IMR-90 (cell line): Measurements from ENCODE around the gene SLC6A11. TPM values are rescaled to one million over a fixed set of nuclear protein-coding genes. Genes with fewer than 3 reads are reported as not detected.

Experiments used
- ATAC-seq: fragments of 200-7000 bp; cut with Tn5 transposase; 2 replicates; pipeline ENCODE4 v1.9.1; 2020; ENCODE audit warnings: low read depth, mild to moderate bottlenecking, moderate library complexity
- BruUV-seq: library from RNA; stranded (reverse); fragments of 400-500 nt; replicated peaks from 2 replicates; lab custom pipeline; 2021; lab: Mats Ljungman, UMichigan
- CTCF ChIA-PET: fragments of 300-600 bp; formaldehyde crosslinking; extraction: SDS; loops from one replicate; lab custom pipeline; 2021; ENCODE audit warnings: antibody characterized with exemption; lab: Yijun Ruan, JAX
- POLR2A ChIA-PET: fragments of 300-600 bp; sonication (Branson Sonifier 250); formaldehyde crosslinking; loops from one replicate; lab custom pipeline; 2022; ENCODE audit warnings: antibody characterized with exemption; ENCODE audit not compliant: unreplicated experiment; lab: Charles Lee
- DNase-seq: peaks from one replicate; pipeline ENCODE4 v3.0.0; 2013
- H2AFZ ChIP-seq: replicated peaks from 2 replicates; pipeline ENCODE3; 2013; ENCODE audit warnings: low read length, mild to moderate bottlenecking; ENCODE audit not compliant: poor library complexity
- H2AK5ac ChIP-seq: 2 replicates; pipeline ENCODE4 v1.6.1; 2013; ENCODE audit warnings: low read depth, low read length, inconsistent platforms
- H2AK9ac ChIP-seq: replicated peaks from 2 replicates; pipeline ENCODE3; 2013; ENCODE audit warnings: mild to moderate bottlenecking, low read depth, low read length, moderate library complexity; ENCODE audit not compliant: poor library complexity
- H2BK120ac ChIP-seq: 2 replicates; pipeline ENCODE4 v1.6.1; 2013; ENCODE audit warnings: low read depth, low read length, inconsistent platforms
- H2BK15ac ChIP-seq: 3 replicates; pipeline ENCODE4 v1.6.1; 2013; ENCODE audit warnings: low read depth, low read length, inconsistent platforms
- H2BK20ac ChIP-seq: 2 replicates; pipeline ENCODE4 v1.6.1; 2013; ENCODE audit warnings: low read depth, mild to moderate bottlenecking, inconsistent platforms, low read length, moderate library complexity
- H2BK5ac ChIP-seq: 2 replicates; pipeline ENCODE4 v1.6.1; 2013; ENCODE audit warnings: mild to moderate bottlenecking, low read depth, low read length, inconsistent platforms; ENCODE audit not compliant: poor library complexity, severe bottlenecking
- H3K14ac ChIP-seq: replicated peaks from 2 replicates; pipeline ENCODE4 v1.6.1; 2013; ENCODE audit warnings: low read depth, low read length, inconsistent platforms
- H3K18ac ChIP-seq: 2 replicates; pipeline ENCODE4 v1.6.1; 2013; ENCODE audit warnings: low read depth, low read length, control low read depth
- H3K23ac ChIP-seq: 2 replicates; pipeline ENCODE4 v1.6.1; 2013; ENCODE audit warnings: low read depth, low read length, inconsistent platforms
- H3K27ac ChIP-seq: 2 replicates; pipeline ENCODE4 v1.5.1; 2013; ENCODE audit warnings: mild to moderate bottlenecking, control low read depth, low read length; ENCODE audit not compliant: insufficient read depth
- H3K27me3 ChIP-seq: 2 replicates; pipeline ENCODE4 v1.6.1; 2013; ENCODE audit warnings: low read length; ENCODE audit not compliant: control insufficient read depth, insufficient read depth
- H3K36me3 ChIP-seq: 2 replicates; pipeline ENCODE4 v1.6.1; 2013; ENCODE audit warnings: low read length, mixed read lengths; ENCODE audit not compliant: control insufficient read depth, insufficient read depth
- H3K4ac ChIP-seq: 2 replicates; pipeline ENCODE4 v1.6.1; 2013; ENCODE audit warnings: low read depth, low read length, inconsistent platforms
- H3K4me1 ChIP-seq: 2 replicates; pipeline ENCODE4 v1.6.1; 2013; ENCODE audit warnings: low read length, mixed read lengths; ENCODE audit not compliant: control insufficient read depth, insufficient read depth
- H3K4me2 ChIP-seq: 2 replicates; pipeline ENCODE4 v1.6.1; 2013; ENCODE audit warnings: low read depth, mild to moderate bottlenecking, control low read depth, low read length, moderate library complexity
- H3K4me3 ChIP-seq: 2 replicates; pipeline ENCODE4 v1.5.1; 2013; ENCODE audit warnings: low read depth, mild to moderate bottlenecking, control low read depth, low read length, moderate library complexity; ENCODE audit not compliant: insufficient read depth
- H3K56ac ChIP-seq: 2 replicates; pipeline ENCODE4 v1.6.1; 2013; ENCODE audit warnings: low read length, inconsistent platforms; ENCODE audit not compliant: insufficient read depth; ENCODE audit errors: extremely low read depth
- H3K79me1 ChIP-seq, 2 experiments: 2 replicates each; pipeline ENCODE4 v1.6.1; 2013; ENCODE audit warnings: low read length in 2 of 2, inconsistent platforms in 1 of 2, low read depth in 1 of 2
- H3K9ac ChIP-seq: 2 replicates; pipeline ENCODE4 v1.6.1; 2013; ENCODE audit warnings: low read depth, low read length, control low read depth
- H3K9me1 ChIP-seq: 2 replicates; pipeline ENCODE4 v1.6.1; 2013; ENCODE audit warnings: low read length, inconsistent platforms; ENCODE audit not compliant: insufficient read depth
- H3K9me3 ChIP-seq: 2 replicates; pipeline ENCODE4 v1.6.1; 2013; ENCODE audit warnings: low read length; ENCODE audit not compliant: control insufficient read depth, insufficient read depth
- H4K20me1 ChIP-seq: 2 replicates; pipeline ENCODE4 v1.6.1; 2013; ENCODE audit warnings: low read length, inconsistent platforms; ENCODE audit not compliant: insufficient read depth
- H4K5ac ChIP-seq: 2 replicates; pipeline ENCODE4 v1.6.1; 2013; ENCODE audit warnings: mild to moderate bottlenecking, low read depth, low read length, control low read depth
- H4K8ac ChIP-seq, 2 experiments: 2 replicates each; pipeline ENCODE4 v1.6.1; 2013; ENCODE audit warnings: low read depth in 2 of 2, low read length in 2 of 2, control low read depth in 1 of 2, inconsistent platforms in 1 of 2
- H4K91ac ChIP-seq: 2 replicates; pipeline ENCODE4 v1.6.1; 2013; ENCODE audit warnings: low read depth, low read length, inconsistent platforms; ENCODE audit not compliant: insufficient read depth
- BHLHE40 ChIP-seq: fragments of 150-350 bp; IDR thresholded peaks from 2 replicates; pipeline ENCODE4 v1.6.1; 2016; ENCODE audit warnings: mild to moderate bottlenecking, low read depth, low read length
- CEBPB ChIP-seq: IDR thresholded peaks from 2 replicates; pipeline ENCODE4 v1.6.1; 2012; ENCODE audit warnings: low read depth, low read length, improper control_type of control experiment
- CHD1 ChIP-seq: IDR thresholded peaks from 2 replicates; pipeline ENCODE4 v1.6.1; 2012; ENCODE audit warnings: low read depth, low read length, improper control_type of control experiment
- CTCF ChIP-seq: conservative IDR thresholded peaks from 2 replicates; pipeline ENCODE4 v1.5.1; 2012; ENCODE audit warnings: mild to moderate bottlenecking, low read depth, low read length, improper control_type of control experiment
- ELK1 ChIP-seq: fragments of 150-350 bp; IDR thresholded peaks from 2 replicates; pipeline ENCODE4 v1.6.1; 2016; ENCODE audit warnings: low read depth, mild to moderate bottlenecking, low read length, moderate library complexity, borderline replicate concordance
- FOS ChIP-seq: fragments of 150-350 bp; IDR thresholded peaks from 2 replicates; pipeline ENCODE4 v1.6.1; 2016; ENCODE audit warnings: low read depth, low read length
- MAFK ChIP-seq: IDR thresholded peaks from 2 replicates; pipeline ENCODE4 v1.6.1; 2012; ENCODE audit warnings: low read depth, low read length, improper control_type of control experiment
- MAZ ChIP-seq: IDR thresholded peaks from 2 replicates; pipeline ENCODE4 v1.6.1; 2012; ENCODE audit warnings: low read depth, mild to moderate bottlenecking, low read length, improper control_type of control experiment, moderate library complexity, borderline replicate concordance
- MXI1 ChIP-seq: IDR thresholded peaks from 2 replicates; pipeline ENCODE4 v1.6.1; 2012; ENCODE audit warnings: low read depth, mild to moderate bottlenecking, low read length, moderate library complexity, borderline replicate concordance
- NFE2L2 ChIP-seq: fragments of 150-350 bp; IDR thresholded peaks from 2 replicates; pipeline ENCODE4 v1.6.1; 2016; ENCODE audit warnings: low read depth, mild to moderate bottlenecking, low read length
- POLR2A ChIP-seq: IDR thresholded peaks from 2 replicates; pipeline ENCODE4 v1.6.1; 2012; ENCODE audit warnings: mild to moderate bottlenecking, low read depth, low read length
- RAD21 ChIP-seq: IDR thresholded peaks from 2 replicates; pipeline ENCODE4 v1.6.1; 2012; ENCODE audit warnings: low read length, improper control_type of control experiment
- RCOR1 ChIP-seq: IDR thresholded peaks from 2 replicates; pipeline ENCODE4 v1.6.1; 2012; ENCODE audit warnings: mild to moderate bottlenecking, low read length, improper control_type of control experiment; ENCODE audit not compliant: insufficient replicate concordance
- RFX5 ChIP-seq: IDR thresholded peaks from 2 replicates; pipeline ENCODE4 v1.8.0; 2012; ENCODE audit warnings: low read depth, mild to moderate bottlenecking, low read length, moderate library complexity
- SMC3 ChIP-seq: fragments of 150-350 bp; IDR thresholded peaks from 2 replicates; pipeline ENCODE4 v1.6.1; 2016; ENCODE audit warnings: low read depth, mild to moderate bottlenecking, antibody characterized with exemption, low read length, moderate library complexity
- USF2 ChIP-seq: fragments of 150-350 bp; IDR thresholded peaks from 2 replicates; pipeline ENCODE4 v1.6.1; 2017; ENCODE audit warnings: mild to moderate bottlenecking, antibody characterized with exemption, low read length, low read depth
- WGBS, 2 experiments: methylation state at CpG; one replicate each; pipeline versions ENCODE4 v1.1.5 to v1.1.7; 2013; ENCODE audit warnings: missing lambda C conversion rate in 2 of 2; ENCODE audit not compliant: insufficient read length in 1 of 2; ENCODE audit errors: extremely low coverage in 2 of 2; 5-methylcytosine and 5-hydroxymethylcytosine counted together
- dilution Hi-C: fragments of 300-500 bp; cut with HindIII; formaldehyde crosslinking; loops from one replicate; pipeline ENCODE4 v1.14.3; 2018; ENCODE audit warnings: low sequenced_read_pairs; ENCODE audit not compliant: unreplicated experiment
- in situ Hi-C: fragments of 300-500 bp; cut with MboI; formaldehyde crosslinking; loops from 3 replicates; pipeline ENCODE4 v1.14.3; 2019; ENCODE audit warnings: low sequenced_read_pairs, inconsistent platforms, mixed read lengths
- intact Hi-C: fragments of 100-400 bp; cut with micrococcal nuclease; formaldehyde crosslinking; loops from 2 replicates; pipeline ENCODE4 v1.10.0; 2022
- polyA plus RNA-seq, 3 experiments: library from polyadenylated mRNA; depleted of rRNA; stranded (reverse); fragments of >200 nt; gene quantifications; 2 replicates each; pipeline ENCODE4 v1.2.3, GENCODE V29; 2012; ENCODE audit warnings: low replicate concordance in 1 of 3
- total RNA-seq: library from RNA; depleted of rRNA; stranded (reverse); fragments of >200 nt; gene quantifications from 2 replicates; pipeline ENCODE4 v1.2.3, GENCODE V29; 2012

SLC6A11 gene
- total and polyA plus RNA-seq, 2 of the 4 experiments (the other 2 are of a cell fraction): not detected

GRCh38 chr3:10888518-10889090, 72.6 kb downstream of the SLC6A11 start:
- ATAC-seq (no peak), DNase-seq (no peak)
- Histone ChIP-seq H4K5ac (no peak overlapping the region), H4K91ac (no peak overlapping the region), H3K4ac (no peak overlapping the region), H3K9ac (no peak overlapping the region), H3K56ac (no peak overlapping the region), H3K36me3 (no peaks in the 10 kb centered on the region), H3K4me1 (no peaks in the 10 kb centered on the region), H3K9me3 (no peaks in the 10 kb centered on the region), H2BK20ac (no peak overlapping the region), H2BK15ac (no peak overlapping the region), H2BK5ac (no peak overlapping the region), H3K27me3 (0 out of 2 replicates have a peak, but pooled peaks cover 1% of the 10 kb centered on the region), H3K23ac (no peak overlapping the region), H2BK120ac (no peak overlapping the region), H3K27ac (no peak overlapping the region), H2AK5ac (no peak overlapping the region), H4K8ac (no peak overlapping the region), H2AK9ac (no peak overlapping the region), H3K4me3 (no peak overlapping the region), H2AFZ (no peak overlapping the region), H3K18ac (no peak overlapping the region), H3K79me1 (no peaks in the 10 kb centered on the region), H3K4me2 (no peak overlapping the region), H3K14ac (no peak overlapping the region), H3K9me1 (no peaks in the 10 kb centered on the region), H4K20me1 (no peaks in the 10 kb centered on the region)
- WGBS, 2 experiments: no CpG with 5 or more reads among the region's 3 CpGs
- intact Hi-C loops: loop anchor here (10.0 kb wide), 1 partner anchor 166 kb away; no protein-coding TSS in a partner anchor
- POLR2A ChIA-PET: no interaction called here
- TF ChIP-seq ELK1: no peak
- no peak for TF ChIP-seq MXI1
- TF ChIP-seq MAFK: no peak
- TF ChIP-seq MAZ: no peak
- TF ChIP-seq CEBPB: no peak
- TF ChIP-seq CHD1: no peak
- TF ChIP-seq SMC3: no peak
- no peak for TF ChIP-seq POLR2A
- TF ChIP-seq BHLHE40: no peak
- no peak for TF ChIP-seq RFX5
- no peak for TF ChIP-seq USF2
- TF ChIP-seq CTCF: no peak
- TF ChIP-seq NFE2L2: no peak
- TF ChIP-seq RCOR1: no peak
- no peak for TF ChIP-seq FOS
- TF ChIP-seq RAD21: no peak
- BruUV-seq: no TSS peak
- in situ Hi-C loops: no loop called here
- dilution Hi-C loops: no loop called here
- CTCF ChIA-PET: no interaction called here
